Gastrocnemius medialis (tissue), 4 donors: ENCODE measurements around the gene SAA1.

Experiments
- CTCF ChIP-seq, 5 experiments: fragments of 450-650 bp in 3 of 5; fragments of 200-600 bp in 2 of 5; sonication (generic) in 2 of 5; IDR thresholded peaks in 4 of 5; conservative IDR thresholded peaks in 1 of 5; 1 replicate in 4 of 5; 2 replicates in 1 of 5; pipeline ENCODE4 v1.5.1; 2016 to 2019; ENCODE audit warnings: antibody characterized with exemption in 5 of 5, mild to moderate bottlenecking in 3 of 5, moderate library complexity in 3 of 5
- POLR2A ChIP-seq, 2 donors: fragments of 450-650 bp; IDR thresholded peaks; one replicate each; pipeline ENCODE4 v1.6.1; 2017; ENCODE audit warnings: antibody characterized with exemption in 2 of 2, mild to moderate bottlenecking in 2 of 2, moderate library complexity in 2 of 2

GRCh38 chr11:18294862-18295261 lies 28.8 kb downstream of the SAA1 start:
- TF ChIP-seq CTCF (IDR thresholded peaks at IDR 0.05 in 4 of 5, conservative IDR thresholded peaks at IDR 0.05 in 1 of 5) (no peak), POLR2A (IDR thresholded peaks at IDR 0.05) (no peak)
